Lower leg skin (tissue), 3 donors: ENCODE measurements around the gene HK2.

Source experiments
- POLR2A ChIP-seq, 2 donors: fragments of 450-650 bp; IDR thresholded peaks; one replicate each; pipeline ENCODE4 v1.6.1; 2016 to 2017; ENCODE audit warnings: antibody characterized with exemption in 2 of 2, mild to moderate bottlenecking in 1 of 2, moderate library complexity in 1 of 2
- TF ChIP-seq, protein P1 (sequence below), 3 donors: fragments of 450-650 bp; IDR thresholded peaks; one replicate each; pipeline ENCODE4 v1.5.1; 2016; ENCODE audit warnings: antibody characterized with exemption in 3 of 3, mild to moderate bottlenecking in 3 of 3, moderate library complexity in 2 of 3

DNA sequence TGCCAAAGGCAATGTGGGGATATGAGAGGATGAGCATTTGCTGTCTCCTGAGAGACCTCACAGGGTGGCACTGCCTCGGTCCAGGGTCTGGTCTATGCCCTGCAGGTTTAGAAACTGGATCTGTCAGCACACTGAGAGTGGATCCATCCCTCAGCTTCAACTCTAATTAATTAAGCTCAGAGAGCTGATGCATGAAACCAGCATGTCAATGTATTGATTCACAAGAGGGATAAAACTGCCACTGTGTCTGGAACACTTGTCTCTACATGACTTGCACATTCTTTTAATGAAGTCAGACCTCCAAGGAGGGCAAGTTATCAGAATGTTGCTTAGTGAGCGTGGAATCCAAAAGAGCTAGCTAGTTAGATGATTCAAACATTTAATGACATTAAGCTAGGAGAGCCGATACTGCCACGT is 102.1 kb downstream of the HK2 start:
- no peak for TF ChIP-seq POLR2A (IDR thresholded peaks at IDR 0.05)
- TF ChIP-seq, protein P1, sequence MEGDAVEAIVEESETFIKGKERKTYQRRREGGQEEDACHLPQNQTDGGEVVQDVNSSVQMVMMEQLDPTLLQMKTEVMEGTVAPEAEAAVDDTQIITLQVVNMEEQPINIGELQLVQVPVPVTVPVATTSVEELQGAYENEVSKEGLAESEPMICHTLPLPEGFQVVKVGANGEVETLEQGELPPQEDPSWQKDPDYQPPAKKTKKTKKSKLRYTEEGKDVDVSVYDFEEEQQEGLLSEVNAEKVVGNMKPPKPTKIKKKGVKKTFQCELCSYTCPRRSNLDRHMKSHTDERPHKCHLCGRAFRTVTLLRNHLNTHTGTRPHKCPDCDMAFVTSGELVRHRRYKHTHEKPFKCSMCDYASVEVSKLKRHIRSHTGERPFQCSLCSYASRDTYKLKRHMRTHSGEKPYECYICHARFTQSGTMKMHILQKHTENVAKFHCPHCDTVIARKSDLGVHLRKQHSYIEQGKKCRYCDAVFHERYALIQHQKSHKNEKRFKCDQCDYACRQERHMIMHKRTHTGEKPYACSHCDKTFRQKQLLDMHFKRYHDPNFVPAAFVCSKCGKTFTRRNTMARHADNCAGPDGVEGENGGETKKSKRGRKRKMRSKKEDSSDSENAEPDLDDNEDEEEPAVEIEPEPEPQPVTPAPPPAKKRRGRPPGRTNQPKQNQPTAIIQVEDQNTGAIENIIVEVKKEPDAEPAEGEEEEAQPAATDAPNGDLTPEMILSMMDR (IDR thresholded peaks at IDR 0.05), result no peak
